Measurements from ENCODE around the gene OR1J4.
"Not testable (repeated sequence)": the region's sequence is repeated elsewhere in the genome, so short reads cannot be mapped to it uniquely, and the experiment has no call there.

The OR1J4 gene

GRCh38 chr9:122518841-122519240 is at the start of gene OR1J4:
Gene OR1J4 (plus strand): TSS chr9:122519141. CDS start chr9:122519141, 0 bp downstream.
- DNase-seq (ENCODE audit: low read depth in 2 of 2), result no peak

- DNase-seq (ENCODE audit: low read depth in 2 of 2), result no peak
Observed at GRCh38 chr9:122474561-122474960, 44.4 kb upstream of the OR1J4 start.

GRCh38 chr9:122475717-122476116 is 43.2 kb upstream of the OR1J4 start:
- DNase-seq (ENCODE audit: low read depth in 2 of 2), result no peak

- DNase-seq (ENCODE audit: low read depth in 2 of 2), result no peak
Observed at GRCh38 chr9:122477346-122477745, 41.6 kb upstream of the OR1J4 start.

- no peak for DNase-seq (ENCODE audit: low read depth in 2 of 2)
Observed at GRCh38 chr9:122477826-122478225, 41.1 kb upstream of the OR1J4 start, which contains the start of gene OR1J1. Gene OR1J1 (minus strand): TSS chr9:122477926. CDS start chr9:122477926, 0 bp downstream.

GRCh38 chr9:122479062-122479461 is 39.9 kb upstream of the OR1J4 start:
- DNase-seq (ENCODE audit: low read depth in 2 of 2), result no peak

GRCh38 chr9:122498883-122499288 is 20.1 kb upstream of the OR1J4 start:
- no peak for DNase-seq (ENCODE audit: low read depth in 2 of 2)

- DNase-seq (ENCODE audit: low read depth in 2 of 2), result no peak
Observed at GRCh38 chr9:122506964-122507363, 12.0 kb upstream of the OR1J4 start.

- no peak for DNase-seq (ENCODE audit: low read depth in 2 of 2)
Observed at GRCh38 chr9:122510502-122510901, 8.4 kb upstream of the OR1J4 start, which contains the start of gene OR1J2. Gene OR1J2 (plus strand): TSS chr9:122510802. CDS start chr9:122510802, 0 bp downstream.

GRCh38 chr9:122518226-122518625 is 715 bp upstream of the OR1J4 start:
- no peak for DNase-seq (ENCODE audit: low read depth in 2 of 2)

GRCh38 chr9:122519376-122519775 is 435 bp downstream of the OR1J4 start:
- DNase-seq (ENCODE audit: low read depth in 2 of 2), result no peak

- DNase-seq (ENCODE audit: low read depth in 2 of 2), result no peak
Observed at GRCh38 chr9:122526602-122527001, 7.7 kb downstream of the OR1J4 start.

- no peak for DNase-seq (ENCODE audit: low read depth in 2 of 2)
Observed at GRCh38 chr9:122527193-122527592, 8.3 kb downstream of the OR1J4 start, which contains the start of gene OR1N1. Gene OR1N1 (minus strand): TSS chr9:122527293. CDS start chr9:122527293, 0 bp downstream.

- not testable (repeated sequence) for DNase-seq (ENCODE audit: low read depth in 2 of 2)
Observed at GRCh38 chr9:122531157-122531556, 12.2 kb downstream of the OR1J4 start.

GRCh38 chr9:122536134-122536533 is 17.2 kb downstream of the OR1J4 start:
- DNase-seq (ENCODE audit: low read depth in 2 of 2), result no peak

- not testable (repeated sequence) for DNase-seq (ENCODE audit: low read depth in 2 of 2)
Observed at GRCh38 chr9:122537066-122537465, 18.1 kb downstream of the OR1J4 start.

GRCh38 chr9:122538757-122539156 is 19.8 kb downstream of the OR1J4 start:
- DNase-seq (ENCODE audit: low read depth in 2 of 2), result no peak

GRCh38 chr9:122546196-122546595 is 27.3 kb downstream of the OR1J4 start:
- DNase-seq (ENCODE audit: low read depth in 2 of 2), result no peak

- no peak for DNase-seq (ENCODE audit: low read depth in 2 of 2)
Observed at GRCh38 chr9:122551371-122551770, 32.4 kb downstream of the OR1J4 start.

GRCh38 chr9:122552812-122553211 is 33.9 kb downstream of the OR1J4 start, which contains the start of gene OR1N2:
Gene OR1N2 (plus strand): TSS chr9:122553112. CDS start chr9:122553212, 100 bp downstream.
- DNase-seq (ENCODE audit: low read depth in 2 of 2), result no peak

- DNase-seq (ENCODE audit: low read depth in 2 of 2), result no peak
Observed at GRCh38 chr9:122561446-122561845, 42.5 kb downstream of the OR1J4 start.

GRCh38 chr9:122562134-122562760 is 43.3 kb downstream of the OR1J4 start:
- peak; percentile 21 to 22 for DNase-seq (ENCODE audit: low read depth in 2 of 2)

- no peak for DNase-seq (ENCODE audit: low read depth in 2 of 2)
Observed at GRCh38 chr9:122567901-122568300, 49.0 kb downstream of the OR1J4 start.

Data from stimulated activated CD8-positive, alpha-beta memory T cell treated with anti-CD3 and anti-CD28 coated beads, Interleukin-7, amount 100 ng/mL, for 4 hours (primary cell).